ENCODE data around the gene CFAP410.
A peak's percentile ranks its signal among the peaks of the same experiment; 100 is the strongest.
"Not testable (repeated sequence)": the region's sequence is repeated elsewhere in the genome, so short reads cannot be mapped to it uniquely, and the experiment has no call there.

The CFAP410 gene

DNA sequence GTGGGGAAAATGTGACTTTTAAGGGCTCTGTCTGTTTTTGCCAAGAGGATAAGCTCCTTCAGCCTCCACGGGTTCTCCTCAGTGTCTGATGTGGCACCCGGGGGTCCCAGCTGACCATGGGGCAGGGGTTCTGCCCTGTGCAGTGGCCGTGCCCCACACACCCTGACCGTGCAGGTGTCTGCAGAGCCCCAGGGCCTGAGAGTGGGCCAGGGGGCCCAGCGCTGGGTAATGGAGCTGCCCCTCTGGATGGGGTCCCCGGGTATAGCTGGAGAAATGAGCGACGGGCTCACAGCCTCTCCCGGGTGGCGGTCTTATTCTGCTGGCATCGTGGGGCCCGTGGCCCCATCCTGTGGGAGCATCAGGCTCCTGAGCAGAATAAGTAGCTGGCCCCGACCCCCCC is 42.3 kb downstream of the CFAP410 start:
- no peak for DNase-seq

DNA sequence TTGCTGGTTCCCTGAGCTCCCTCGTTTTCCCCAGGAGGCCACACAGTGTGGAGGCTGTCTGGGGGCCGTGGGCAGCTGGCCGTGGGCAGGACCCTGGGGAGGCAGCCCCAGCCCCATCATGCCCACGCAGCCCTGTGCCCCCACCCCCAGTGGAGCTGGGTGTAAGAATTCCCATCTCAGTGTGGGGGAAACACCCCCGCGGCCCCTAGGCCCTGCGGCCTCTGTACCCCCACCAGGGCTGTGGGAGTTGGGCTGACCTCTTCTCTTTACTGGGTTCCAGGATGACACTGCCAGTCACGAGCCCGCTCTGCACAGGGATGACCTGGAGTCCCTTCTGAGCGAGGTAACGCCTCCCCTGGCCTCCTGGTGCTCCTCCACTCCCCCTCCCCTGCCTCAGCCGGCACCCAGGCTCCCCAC is 43.1 kb downstream of the CFAP410 start:
- no peak for DNase-seq

DNA sequence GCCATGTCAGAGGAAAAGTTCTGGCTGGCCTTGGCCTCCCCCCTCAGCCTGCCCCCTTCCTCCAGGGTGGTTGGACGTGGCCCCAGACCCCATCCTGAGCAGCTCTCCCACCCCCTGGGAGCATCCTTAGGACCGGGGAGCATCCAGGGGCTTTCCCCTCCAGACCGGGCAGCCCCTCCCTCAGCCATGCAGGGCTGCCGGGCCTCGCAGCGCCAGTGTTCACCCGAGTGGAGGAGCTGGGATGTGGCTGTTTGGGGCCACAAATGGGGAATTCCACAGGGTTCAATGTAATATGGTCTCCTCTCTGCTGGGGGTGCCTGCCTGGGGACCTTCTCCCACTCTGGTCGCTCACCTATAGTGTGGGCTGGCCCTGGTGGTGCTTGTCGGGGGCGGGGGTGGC is 43.5 kb downstream of the CFAP410 start:
- DNase-seq: peak; percentile 46

DNA sequence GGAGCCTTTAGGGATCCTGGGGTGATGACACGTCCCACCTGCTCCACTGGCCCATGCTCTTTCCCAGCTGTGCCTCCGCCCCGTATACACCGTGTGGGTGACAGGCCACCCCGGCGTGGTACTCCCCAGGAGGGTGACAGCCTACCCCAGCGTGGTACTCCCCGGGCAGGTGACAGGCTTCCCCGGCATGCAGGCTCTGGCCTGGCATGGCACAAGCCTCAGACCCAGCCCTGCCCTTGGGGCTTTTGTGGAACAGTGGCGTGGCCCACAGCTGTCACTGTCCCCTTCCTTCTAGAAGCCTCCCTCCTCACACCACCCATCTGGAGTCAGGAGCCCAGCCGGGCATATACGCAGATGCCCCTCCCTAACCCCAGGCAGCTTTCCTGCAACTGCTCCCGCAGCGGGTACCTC is 44.0 kb downstream of the CFAP410 start:
- DNase-seq: peak; percentile 72

DNA sequence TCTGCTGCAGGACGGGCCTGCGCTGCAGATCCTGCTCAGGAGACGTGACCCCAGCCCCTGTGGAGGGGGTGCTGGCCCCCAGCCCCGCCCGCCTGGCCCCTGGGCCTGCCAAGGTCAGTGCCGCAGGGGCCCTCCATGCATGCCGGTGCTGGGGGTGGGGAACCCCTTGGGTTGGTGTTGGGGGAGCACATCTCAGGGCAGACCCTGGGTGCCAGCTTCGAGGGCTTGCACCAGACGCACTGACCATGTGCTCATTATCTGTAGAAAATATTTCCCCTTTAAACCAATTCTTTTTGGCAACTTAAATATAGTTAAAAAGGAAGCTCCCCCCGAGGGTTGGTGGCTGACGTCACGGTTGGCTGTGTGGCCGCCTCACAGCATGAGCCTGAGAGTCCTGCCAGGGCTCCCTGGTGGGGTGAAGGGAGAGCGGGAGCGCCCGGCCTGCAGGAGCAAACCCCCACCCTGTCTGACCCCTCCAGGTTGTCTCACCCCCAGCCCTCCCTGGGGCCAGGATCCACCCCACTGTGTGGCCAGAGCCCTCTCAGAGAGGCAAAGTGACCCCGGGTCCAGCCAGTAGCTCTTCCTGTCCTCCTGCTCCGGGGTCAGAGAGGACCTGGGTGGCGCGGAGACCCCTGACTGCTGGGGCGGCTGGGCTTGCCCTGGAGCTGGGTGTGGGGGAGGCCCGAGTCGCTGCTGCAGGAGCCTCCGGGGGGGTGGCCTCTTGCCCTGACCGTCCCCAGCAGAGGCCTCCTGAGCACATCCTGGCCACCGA is 44.6 kb downstream of the CFAP410 start:
- DNase-seq: no peak

DNA sequence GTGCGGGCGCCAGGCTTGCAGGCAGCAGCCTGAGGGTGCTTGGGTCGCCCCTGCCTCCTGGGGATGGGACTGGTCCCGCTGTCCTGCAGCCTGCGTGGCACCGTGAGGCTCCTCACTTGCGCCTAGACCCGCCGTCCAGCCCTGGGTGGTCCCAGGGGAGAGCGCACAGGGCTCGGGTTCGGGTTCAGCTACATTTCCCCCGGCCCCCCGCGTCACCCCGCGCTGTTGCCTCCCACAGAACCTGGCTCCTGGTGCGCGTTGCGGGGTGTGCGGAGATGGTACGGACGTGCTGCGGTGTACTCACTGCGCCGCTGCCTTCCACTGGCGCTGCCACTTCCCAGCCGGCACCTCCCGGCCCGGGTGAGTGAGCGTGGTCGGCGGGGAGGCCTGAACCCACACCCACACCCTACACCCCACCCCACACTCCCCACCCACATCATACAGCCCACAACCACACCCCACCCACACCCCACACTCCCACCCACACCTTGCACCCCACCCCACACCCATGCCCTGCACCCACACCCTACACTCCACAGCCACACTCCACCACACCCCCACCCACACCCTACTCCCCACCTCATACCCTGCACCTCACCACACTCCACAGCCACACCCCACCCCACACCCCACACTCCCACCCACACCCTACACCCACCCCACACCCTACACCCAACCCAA is 45.5 kb downstream of the CFAP410 start:
- no peak for DNase-seq

DNA sequence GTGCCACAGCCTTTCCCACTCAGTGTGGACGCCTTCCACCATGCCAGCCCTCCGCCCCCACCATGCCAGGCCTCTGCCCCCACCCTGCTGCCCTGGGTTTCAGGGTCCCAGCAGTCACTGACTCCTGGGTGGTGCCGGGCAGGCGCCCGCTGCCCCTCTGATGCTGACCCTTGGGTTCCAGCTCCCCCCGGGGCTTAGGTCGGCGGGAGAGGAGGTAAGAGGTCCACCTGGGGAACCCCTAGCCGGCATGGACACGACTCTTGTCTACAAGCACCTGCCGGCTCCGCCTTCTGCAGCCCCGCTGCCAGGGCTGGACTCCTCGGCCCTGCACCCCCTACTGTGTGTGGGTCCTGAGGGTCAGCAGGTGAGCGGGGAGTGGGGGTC is 46.4 kb downstream of the CFAP410 start:
- no peak for DNase-seq

DNA sequence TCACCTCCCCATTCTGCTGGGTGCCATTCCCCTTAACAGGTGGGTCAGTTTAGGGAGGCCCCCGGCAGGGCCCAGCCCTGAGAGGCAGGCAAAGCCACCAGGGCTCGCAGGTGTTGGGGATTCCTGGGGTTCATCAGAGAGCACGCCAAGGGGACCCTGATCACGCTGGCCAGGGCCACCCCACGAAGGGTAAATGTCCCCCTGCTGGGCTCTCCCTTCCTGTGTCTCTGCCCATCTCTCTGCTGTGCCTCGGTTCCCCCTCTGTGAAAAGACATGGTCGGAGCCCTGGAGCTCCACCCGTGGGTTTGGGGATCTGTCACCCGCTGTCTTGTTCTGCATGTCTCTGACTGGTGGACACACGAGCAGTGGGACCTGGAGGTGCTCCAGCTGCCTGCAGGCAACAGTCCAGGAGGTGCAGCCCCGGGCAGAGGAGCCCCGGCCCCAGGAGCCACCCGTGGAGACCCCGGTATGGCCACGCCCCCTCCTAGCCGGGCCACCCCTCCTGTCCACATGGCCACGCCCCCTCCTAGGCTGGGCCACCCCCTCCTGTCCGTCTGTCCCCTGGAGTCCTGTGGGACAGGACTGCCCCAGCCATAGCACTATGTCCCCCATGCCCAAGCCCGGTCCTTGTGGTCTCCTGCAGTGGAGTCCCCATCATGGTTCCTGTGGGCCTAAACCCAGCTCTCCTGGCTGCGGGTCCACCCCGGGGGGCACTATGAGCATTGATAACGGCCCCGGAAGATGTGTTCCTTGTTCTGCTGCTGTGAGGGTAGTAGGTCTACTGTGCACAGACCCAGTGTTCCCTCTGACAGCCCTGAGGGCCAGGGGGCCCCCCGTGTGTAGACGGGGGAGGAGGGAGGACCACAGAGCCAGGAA is 47.0 kb downstream of the CFAP410 start:
- DNase-seq: no peak

DNA sequence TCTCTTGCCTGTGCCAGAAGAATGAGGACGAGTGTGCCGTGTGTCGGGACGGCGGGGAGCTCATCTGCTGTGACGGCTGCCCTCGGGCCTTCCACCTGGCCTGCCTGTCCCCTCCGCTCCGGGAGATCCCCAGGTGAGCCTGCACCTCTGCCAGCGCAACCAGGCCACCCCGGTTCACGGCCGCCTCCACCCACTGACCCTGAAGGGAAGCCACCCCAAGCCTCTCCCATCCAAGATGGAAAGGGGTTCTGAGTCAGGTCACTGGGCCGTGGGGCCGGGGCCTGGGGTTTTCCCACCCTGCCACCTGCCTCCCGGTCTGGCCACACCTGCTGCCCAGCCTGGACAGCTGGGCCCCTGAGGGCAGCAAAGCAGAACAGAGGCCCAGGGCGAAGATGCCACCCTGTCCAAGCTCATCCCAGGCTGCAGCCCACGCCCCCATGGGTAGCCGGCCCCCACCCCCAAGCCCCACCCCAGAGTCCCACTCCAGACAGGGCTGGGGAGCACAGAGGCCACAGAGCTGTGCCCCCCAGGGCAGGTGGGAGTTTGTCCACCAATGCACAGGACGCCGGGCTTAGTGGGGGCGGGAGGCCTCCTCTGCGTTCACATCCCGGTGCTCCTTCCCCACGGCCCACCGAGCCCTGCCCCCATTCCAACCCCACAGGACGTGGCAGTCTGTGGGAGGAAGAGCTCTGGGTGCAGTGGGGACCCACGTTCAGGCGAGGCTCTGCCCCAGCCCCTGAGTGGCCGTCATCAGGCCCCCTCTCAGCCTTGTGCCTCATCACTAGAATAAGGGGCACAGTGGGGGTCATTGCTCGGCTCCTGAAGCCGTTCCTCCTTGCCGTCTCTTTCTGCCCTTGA is 47.9 kb downstream of the CFAP410 start:
- DNase-seq: no peak

DNA sequence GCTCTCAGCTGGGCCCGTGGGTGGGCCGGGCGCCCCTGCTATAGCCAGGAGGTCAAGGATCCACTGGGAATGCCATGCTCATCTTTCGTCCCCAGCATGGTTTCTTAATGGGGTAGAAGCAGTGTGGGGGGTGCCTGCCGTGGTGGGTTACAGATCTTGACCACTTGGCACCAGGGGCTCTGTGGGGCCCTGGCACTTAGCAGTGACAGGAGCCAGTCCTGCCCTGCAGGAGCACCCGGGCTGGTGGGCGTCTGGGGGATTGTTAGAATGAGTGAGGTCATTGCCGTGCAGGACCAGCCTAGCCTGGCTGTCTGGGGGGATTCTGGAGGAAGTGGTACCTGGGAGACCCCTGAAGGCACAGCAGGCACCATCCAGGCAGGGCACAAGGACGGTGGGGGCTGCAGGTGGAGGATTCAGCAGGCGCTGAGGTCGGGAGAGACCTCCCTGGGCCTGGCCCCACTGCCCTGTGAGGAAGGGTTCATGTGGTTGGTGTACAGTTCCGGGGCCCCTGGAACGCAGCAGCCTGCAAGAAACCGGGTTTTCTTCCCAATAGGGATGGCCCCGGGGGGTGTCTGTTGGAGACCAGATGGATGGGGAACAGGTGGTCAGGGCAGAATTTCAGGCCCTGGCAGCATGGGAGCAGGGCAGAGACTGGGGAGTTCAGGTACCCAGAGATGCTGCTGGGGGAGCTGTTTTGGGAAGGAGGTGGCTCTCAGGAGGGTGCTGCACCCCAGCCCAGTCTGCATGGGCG is 48.7 kb downstream of the CFAP410 start:
- DNase-seq: no peak

DNA sequence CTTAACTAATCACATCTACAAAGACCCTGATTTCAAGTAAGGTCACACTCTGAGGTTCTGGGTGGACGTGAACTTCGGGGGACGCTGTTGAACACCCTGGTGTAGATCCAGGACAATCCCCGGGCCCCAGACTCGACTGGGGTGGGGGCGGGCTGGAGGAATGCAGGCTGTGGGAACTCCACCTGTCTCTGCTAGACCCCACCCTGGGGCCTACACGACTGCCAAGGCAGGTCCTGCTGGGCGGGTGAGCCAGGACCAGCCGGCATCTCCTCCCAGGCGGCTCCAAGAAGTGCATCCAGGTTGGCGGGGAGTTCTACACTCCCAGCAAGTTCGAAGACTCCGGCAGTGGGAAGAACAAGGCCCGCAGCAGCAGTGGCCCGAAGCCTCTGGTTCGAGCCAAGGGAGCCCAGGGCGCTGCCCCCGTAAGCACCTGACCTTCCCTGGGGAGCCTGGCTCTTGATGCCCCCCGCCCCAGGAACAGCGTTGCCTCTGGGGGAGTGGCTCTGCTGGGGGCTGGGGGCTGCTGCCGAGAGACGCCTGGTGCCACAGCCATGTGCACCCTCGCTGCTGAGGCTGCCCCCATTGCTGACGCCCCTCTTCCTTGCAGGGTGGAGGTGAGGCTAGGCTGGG is 49.7 kb downstream of the CFAP410 start:
- no peak for DNase-seq

DNA sequence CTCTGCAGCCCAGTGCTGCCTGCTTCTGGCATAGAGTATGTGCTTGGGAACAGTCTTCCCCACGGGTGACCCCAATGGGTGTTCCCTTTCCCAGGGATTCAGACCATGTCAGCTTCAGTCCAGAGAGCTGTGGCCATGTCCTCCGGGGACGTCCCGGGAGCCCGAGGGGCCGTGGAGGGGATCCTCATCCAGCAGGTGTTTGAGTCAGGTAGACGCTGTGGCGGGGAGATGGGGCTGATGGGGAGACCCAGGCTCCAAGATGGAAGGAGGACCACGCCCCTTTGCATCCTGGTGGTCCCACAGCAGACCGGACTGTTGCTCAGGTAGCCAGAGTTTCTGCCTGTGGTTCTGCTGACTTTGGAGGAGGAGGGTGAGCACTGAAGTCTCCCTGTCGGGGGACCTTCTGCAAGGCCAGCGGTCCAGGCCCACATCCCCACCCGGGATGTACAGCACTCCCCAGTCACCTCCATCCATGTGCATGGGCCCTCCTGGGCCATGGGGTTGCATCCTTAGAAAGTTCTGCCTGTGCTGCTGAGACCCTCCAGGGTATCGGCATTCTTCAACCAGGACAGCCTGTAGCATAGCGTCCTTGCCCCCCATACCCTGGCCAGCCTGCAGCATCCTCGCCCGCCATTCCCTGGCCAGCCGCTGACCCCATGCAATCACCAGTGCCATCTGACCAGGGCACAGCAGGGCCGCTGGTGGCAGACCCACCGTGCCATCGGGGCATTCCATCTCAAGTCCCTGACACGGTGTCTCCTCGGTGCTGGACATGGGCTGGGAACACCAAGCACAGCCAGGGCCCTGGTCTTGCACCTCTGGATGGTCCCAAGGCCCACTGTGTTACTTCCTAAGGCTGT is 50.7 kb downstream of the CFAP410 start:
- no peak for DNase-seq

DNA sequence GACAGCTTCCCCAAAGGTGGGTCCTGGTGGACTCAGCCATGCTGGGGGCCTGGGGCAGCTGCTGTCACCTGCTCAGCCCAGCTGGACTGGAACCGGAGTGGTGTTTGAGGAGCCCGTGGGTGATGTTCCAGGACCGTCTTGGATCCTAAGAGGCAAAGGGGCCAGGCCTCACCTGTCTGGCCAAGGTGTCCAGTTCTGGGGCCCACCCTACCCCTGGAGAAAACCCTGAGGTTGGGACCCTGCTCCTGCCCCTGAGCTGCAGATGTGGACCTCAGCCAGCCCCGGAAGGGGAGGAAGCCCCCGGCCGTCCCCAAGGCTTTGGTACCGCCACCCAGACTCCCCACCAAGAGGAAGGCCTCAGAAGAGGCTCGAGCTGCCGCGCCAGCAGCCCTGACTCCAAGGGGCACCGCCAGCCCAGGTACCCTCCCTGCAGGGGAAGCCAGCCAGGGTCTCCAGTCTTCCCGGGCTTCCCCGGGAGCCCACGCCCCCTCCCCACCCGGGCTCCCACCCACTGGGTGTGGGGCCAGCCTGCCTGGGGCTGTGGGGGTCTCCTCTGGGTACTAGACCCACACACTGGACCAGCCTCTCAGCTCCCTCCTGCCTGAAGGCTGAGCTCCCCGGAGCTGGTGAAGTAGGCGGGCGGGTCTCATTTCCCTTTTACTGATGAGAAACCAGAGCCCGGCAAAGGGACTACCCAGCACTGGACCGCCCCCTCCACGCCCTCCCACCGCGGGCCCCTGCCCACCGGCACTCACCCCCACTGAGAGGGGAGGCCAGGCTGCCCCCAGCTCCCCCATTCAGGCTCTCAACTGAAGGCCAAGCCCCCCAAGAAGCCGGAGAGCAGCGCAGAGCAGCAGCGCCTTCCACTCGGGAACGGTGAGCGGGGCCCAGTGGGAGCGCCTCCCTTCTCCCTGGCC is 52.2 kb downstream of the CFAP410 start:
- no peak for DNase-seq

DNA sequence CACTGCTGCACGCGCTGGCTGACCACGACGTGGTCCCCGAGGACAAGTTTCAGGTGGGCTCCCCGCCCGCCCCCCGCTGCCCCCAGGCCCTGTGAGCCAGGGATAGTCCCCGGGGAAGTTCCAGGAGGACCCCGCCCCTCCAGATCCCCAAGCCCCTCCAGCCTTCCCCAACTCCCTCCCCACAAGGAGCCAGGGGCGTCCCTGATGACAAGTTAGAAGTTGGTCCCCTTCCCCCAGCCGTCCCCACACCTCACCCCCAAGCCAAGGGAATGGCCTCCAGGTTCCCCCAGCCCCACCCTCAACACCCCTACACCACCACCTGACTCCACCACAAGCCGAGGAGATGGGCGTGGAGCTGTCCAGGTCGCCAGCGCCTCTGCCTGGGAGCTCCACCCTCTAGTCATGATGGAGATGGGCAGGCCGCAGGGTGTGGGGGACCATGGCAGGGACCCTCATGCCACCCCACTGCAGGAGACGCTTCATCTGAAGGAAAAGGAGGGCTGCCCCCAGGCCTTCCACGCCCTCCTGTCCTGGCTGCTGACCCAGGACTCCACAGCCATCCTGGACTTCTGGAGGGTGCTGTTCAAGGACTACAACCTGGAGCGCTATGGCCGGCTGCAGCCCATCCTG is 53.0 kb downstream of the CFAP410 start:
- no peak for DNase-seq

DNA sequence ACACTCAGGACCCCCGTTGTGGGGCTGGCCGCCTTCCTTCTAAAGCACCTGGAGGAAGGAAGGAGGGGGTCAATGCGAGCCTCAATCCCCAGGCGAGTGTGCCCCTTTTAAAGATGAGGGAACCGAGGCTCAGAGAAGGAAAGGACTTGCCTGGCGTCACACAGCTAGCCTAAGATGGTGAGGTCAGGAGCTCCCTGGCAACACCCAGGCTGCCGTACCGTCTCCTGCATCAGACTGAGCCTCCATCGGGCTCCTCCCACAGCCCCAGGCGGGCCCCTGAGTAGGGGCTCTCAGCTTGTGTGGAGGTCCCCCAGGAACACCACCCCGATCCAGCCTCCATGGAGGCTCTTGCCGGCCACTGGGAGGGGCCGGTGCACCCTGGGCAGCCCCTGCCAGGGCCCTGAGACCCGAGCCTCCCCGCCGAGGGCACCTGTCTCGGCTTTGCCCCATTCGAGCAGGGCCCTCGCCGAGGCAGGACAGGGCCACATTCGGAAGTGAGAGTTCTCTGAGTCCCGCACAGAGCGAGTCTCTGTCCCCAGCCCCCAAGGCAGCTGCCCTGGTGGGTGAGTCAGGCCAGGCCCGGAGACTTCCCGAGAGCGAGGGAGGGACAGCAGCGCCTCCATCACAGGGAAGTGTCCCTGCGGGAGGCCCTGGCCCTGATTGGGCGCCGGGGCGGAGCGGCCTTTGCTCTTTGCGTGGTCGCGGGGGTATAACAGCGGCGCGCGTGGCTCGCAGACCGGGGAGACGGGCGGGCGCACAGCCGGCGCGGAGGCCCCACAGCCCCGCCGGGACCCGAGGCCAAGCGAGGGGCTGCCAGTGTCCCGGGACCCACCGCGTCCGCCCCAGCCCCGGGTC is 53.8 kb downstream of the CFAP410 start, which contains the start of gene AIRE:
Gene AIRE (plus strand): TSS at position 739 of the 855 bp plus-strand sequence. CDS start 131 bp downstream, outside the sequence.
- DNase-seq: peak; percentile 51

DNA sequence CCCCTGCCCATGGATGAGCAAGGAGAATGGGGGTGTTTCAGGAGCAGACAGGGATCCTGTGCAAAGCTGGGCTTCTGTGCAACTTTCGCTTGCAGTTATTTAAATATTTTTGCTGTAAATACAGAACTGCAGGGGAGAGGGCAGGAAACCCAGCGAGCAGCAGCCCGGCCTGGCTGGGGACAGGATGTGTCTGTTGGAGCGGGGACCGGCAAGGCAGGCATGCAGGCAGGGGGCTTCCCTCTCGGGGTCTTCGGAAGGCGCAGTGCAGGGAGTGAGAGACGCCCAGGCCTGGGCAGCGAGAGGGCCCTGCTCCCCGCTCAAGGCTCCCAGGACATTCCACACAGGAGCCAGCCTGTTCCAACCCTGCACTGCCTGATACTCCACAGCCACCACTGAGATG is 55.2 kb downstream of the CFAP410 start:
- no peak for DNase-seq

DNA sequence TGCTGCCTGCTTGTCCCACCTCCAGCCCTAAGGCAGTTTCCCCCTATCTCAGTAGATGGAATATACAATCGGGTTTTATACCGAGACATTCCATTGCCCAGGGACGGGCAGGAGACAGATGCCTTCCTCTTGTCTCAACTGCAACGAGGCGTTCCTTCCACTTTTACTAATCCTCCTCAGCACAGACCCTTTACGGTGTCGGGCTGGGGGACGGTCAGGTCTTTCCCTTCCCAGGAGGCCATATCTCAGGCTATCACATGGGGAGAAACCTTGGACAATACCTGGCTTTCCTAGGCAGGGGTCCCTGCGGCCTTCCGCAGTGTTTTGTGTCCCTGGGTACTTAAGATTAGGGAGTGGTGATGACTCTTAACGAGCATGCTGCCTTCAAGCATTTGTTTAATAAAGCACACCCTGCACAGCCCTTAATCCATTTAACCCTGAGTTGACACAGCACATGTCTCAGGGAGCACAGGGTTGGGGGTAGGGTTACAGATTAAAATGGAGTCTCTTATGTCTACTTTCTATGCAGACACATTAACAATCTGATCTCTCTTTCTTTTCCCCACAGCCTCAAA is 55.9 kb downstream of the CFAP410 start:
- not testable (repeated sequence) for DNase-seq

Data from eye (tissue), 1 donor.